SIG-M5 (cell line): ENCODE results near the gene LTF.

ENCODE experiments used
- DNase-seq: peaks from one replicate; lab custom pipeline; 2025; lab: John Stamatoyannopoulos, UW

LTF gene

GRCh38 chr3:46490338-46491084, 25.8 kb upstream of the LTF start:
- DNase-seq: no peak

- DNase-seq: no peak
Observed at GRCh38 chr3:46489875-46490274, 25.2 kb upstream of the LTF start.

GRCh38 chr3:46489381-46489780, 24.7 kb upstream of the LTF start:
- DNase-seq: no peak

GRCh38 chr3:46488735-46489361, 24.1 kb upstream of the LTF start:
- peak; percentile 23 for DNase-seq

GRCh38 chr3:46485779-46486175, 21.1 kb upstream of the LTF start:
- DNase-seq: no peak

GRCh38 chr3:46484911-46485778, 20.4 kb upstream of the LTF start:
- DNase-seq: no peak

GRCh38 chr3:46484388-46484787, 19.7 kb upstream of the LTF start:
- DNase-seq: no peak

GRCh38 chr3:46483825-46484224, 19.1 kb upstream of the LTF start:
- DNase-seq: no peak

- no peak for DNase-seq
Observed at GRCh38 chr3:46482632-46483350, 18.1 kb upstream of the LTF start.

GRCh38 chr3:46481636-46482035, 16.9 kb upstream of the LTF start:
- no peak for DNase-seq

- DNase-seq: no peak
Observed at GRCh38 chr3:46480491-46481195, 15.9 kb upstream of the LTF start.

- no peak for DNase-seq
Observed at GRCh38 chr3:46479696-46480095, 15.0 kb upstream of the LTF start.

- no peak for DNase-seq
Observed at GRCh38 chr3:46479021-46479420, 14.3 kb upstream of the LTF start.

GRCh38 chr3:46478341-46478740, 13.6 kb upstream of the LTF start:
- no peak for DNase-seq

- no peak for DNase-seq
Observed at GRCh38 chr3:46477756-46478155, 13.1 kb upstream of the LTF start.

- no peak for DNase-seq
Observed at GRCh38 chr3:46477145-46477544, 12.4 kb upstream of the LTF start.

GRCh38 chr3:46472736-46473135, 8.0 kb upstream of the LTF start:
- no peak for DNase-seq

- no peak for DNase-seq
Observed at GRCh38 chr3:46471371-46471914, 6.7 kb upstream of the LTF start.

GRCh38 chr3:46470831-46471230, 6.1 kb upstream of the LTF start:
- DNase-seq: no peak

GRCh38 chr3:46469680-46470357, 5.1 kb upstream of the LTF start:
- no peak for DNase-seq
